Astrocyte of the spinal cord (primary cell): Measurements from ENCODE around the gene ATXN3L.

Source experiments
- DNase-seq: peaks from one replicate; pipeline ENCODE4 v3.0.0; 2011; ENCODE audit warnings: low read depth, low spot score
- H3K4me3 ChIP-seq: 2 replicates; pipeline ENCODE4 v1.5.1; 2011; ENCODE audit warnings: low read depth, mild to moderate bottlenecking, low read length, moderate library complexity
- in situ Hi-C: cut with HindIII; loops from 2 replicates; pipeline ENCODE4 v1.10.0; 2017; ENCODE audit warnings: low sequenced_read_pairs
- TF ChIP-seq, protein P1 (sequence below): IDR thresholded peaks from 2 replicates; pipeline ENCODE4 v1.5.1; 2012; ENCODE audit warnings: low read depth, mild to moderate bottlenecking, low read length, inconsistent platforms

The ATXN3L gene

DNA sequence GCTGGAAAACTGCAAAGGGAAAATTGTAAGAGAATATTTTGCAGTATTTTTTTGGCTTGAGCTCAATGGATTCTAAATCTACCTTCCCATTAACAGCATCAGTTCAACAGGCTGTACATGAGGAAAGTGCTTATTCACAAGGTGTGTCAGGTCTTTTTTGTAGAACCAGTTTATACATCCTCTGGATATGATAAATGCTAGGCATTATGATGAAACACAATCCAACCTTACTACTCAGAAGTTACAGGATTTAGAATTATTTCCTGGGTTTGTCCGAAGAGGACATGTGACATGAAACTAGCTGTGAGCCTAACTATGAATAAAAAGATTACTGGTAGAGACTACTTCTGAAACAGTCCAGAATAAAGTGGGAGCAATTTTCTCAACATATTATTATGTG is 49.5 kb downstream of the ATXN3L start:
- in situ Hi-C loops, result no loop called here
- TF ChIP-seq, protein P1, sequence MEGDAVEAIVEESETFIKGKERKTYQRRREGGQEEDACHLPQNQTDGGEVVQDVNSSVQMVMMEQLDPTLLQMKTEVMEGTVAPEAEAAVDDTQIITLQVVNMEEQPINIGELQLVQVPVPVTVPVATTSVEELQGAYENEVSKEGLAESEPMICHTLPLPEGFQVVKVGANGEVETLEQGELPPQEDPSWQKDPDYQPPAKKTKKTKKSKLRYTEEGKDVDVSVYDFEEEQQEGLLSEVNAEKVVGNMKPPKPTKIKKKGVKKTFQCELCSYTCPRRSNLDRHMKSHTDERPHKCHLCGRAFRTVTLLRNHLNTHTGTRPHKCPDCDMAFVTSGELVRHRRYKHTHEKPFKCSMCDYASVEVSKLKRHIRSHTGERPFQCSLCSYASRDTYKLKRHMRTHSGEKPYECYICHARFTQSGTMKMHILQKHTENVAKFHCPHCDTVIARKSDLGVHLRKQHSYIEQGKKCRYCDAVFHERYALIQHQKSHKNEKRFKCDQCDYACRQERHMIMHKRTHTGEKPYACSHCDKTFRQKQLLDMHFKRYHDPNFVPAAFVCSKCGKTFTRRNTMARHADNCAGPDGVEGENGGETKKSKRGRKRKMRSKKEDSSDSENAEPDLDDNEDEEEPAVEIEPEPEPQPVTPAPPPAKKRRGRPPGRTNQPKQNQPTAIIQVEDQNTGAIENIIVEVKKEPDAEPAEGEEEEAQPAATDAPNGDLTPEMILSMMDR, result no peak
- no peak overlapping the region for H3K4me3 ChIP-seq
- DNase-seq, result no peak

DNA sequence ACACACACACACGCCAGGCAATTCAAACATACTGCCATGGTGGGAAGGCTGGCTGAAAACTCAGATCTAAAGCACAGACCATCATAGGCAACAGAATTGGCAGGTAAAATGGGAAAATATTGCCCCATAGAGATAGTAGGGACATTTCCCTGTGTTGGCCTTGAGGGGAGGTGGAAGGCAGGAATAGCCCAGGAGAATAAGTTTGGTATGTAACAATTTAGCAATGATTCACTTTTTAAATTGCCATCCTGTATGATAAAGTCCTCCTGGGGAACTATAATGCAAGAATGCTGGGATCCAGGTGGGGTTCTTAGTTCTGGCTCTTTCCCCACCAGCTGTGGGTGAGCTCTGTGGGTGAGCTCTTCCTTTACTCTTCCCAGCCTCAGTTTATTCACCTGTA is 51.0 kb downstream of the ATXN3L start:
- in situ Hi-C loops, result no loop called here
- H3K4me3 ChIP-seq, result no peak overlapping the region
- DNase-seq, result no peak
- TF ChIP-seq, protein P1, result no peak
